H9 (cell line): Measurements from ENCODE around the gene SMIM22. TPM values are rescaled to one million over a fixed set of nuclear protein-coding genes. Genes with fewer than 3 reads are reported as not detected.

ENCODE experiments used
- DNase-seq: peaks from one replicate; pipeline ENCODE4 v3.0.0-alpha.2; 2017
- H2AFZ ChIP-seq: one replicate; pipeline ENCODE4 v1.6.1; 2013; ENCODE audit warnings: mild to moderate bottlenecking, low read length, control low read depth, moderate library complexity
- H2AK5ac ChIP-seq: 2 replicates; pipeline ENCODE4 v1.6.1; 2013; ENCODE audit warnings: low read length, control low read depth, mixed read lengths; ENCODE audit not compliant: insufficient read length
- H2BK120ac ChIP-seq: one replicate; pipeline ENCODE4 v1.6.1; 2013; ENCODE audit warnings: low read depth, mild to moderate bottlenecking, low read length, control low read depth, inconsistent platforms; ENCODE audit not compliant: poor library complexity, severe bottlenecking
- H2BK12ac ChIP-seq: 2 replicates; pipeline ENCODE4 v1.6.1; 2013; ENCODE audit warnings: low read length, control low read depth, mixed read lengths, low read depth; ENCODE audit not compliant: insufficient read length
- H2BK15ac ChIP-seq: 2 replicates; pipeline ENCODE4 v1.6.1; 2013; ENCODE audit warnings: low read depth, low read length, control low read depth
- H2BK20ac ChIP-seq: one replicate; pipeline ENCODE4 v1.6.1; 2013; ENCODE audit warnings: low read depth, mild to moderate bottlenecking, low read length, control low read depth, inconsistent platforms; ENCODE audit not compliant: poor library complexity, severe bottlenecking
- H2BK5ac ChIP-seq: 2 replicates; pipeline ENCODE4 v1.6.1; 2013; ENCODE audit warnings: low read length, control low read depth, mixed read lengths; ENCODE audit not compliant: insufficient read length
- H3K14ac ChIP-seq: 2 replicates; pipeline ENCODE4 v1.6.1; 2013; ENCODE audit warnings: low read length, control low read depth; ENCODE audit not compliant: insufficient read depth
- H3K18ac ChIP-seq: 2 replicates; pipeline ENCODE4 v1.6.1; 2013; ENCODE audit warnings: low read depth, mild to moderate bottlenecking, mixed read lengths, low read length, control low read depth; ENCODE audit not compliant: insufficient read length
- H3K23ac ChIP-seq: 2 replicates; pipeline ENCODE4 v1.6.1; 2013; ENCODE audit warnings: low read length, control low read depth, mixed read lengths, low read depth; ENCODE audit not compliant: insufficient read length
- H3K23me2 ChIP-seq: 2 replicates; pipeline ENCODE4 v1.6.1; 2013; ENCODE audit warnings: low read depth, mild to moderate bottlenecking, mixed read lengths, low read length, control low read depth; ENCODE audit not compliant: insufficient read length, poor library complexity, severe bottlenecking
- H3K27ac ChIP-seq: 2 replicates; pipeline ENCODE4 v1.5.1; 2013; ENCODE audit warnings: low read length, control low read depth, mixed read lengths, low read depth; ENCODE audit not compliant: insufficient read length
- H3K27me3 ChIP-seq: 2 replicates; pipeline ENCODE4 v1.6.1; 2013; ENCODE audit warnings: low read length, control low read depth, inconsistent platforms; ENCODE audit not compliant: insufficient read depth
- H3K4ac ChIP-seq: 2 replicates; pipeline ENCODE4 v1.6.1; 2013; ENCODE audit warnings: low read depth, mild to moderate bottlenecking, control low read depth, inconsistent platforms, low read length, moderate library complexity
- H3K4me1 ChIP-seq: 2 replicates; pipeline ENCODE4 v1.6.1; 2013; ENCODE audit warnings: low read length, control low read depth, inconsistent platforms; ENCODE audit not compliant: insufficient read depth
- H3K4me2 ChIP-seq: 2 replicates; pipeline ENCODE4 v1.6.1; 2013; ENCODE audit warnings: low read length, control low read depth, mixed read lengths; ENCODE audit not compliant: insufficient read length, insufficient read depth
- H3K56ac ChIP-seq: 2 replicates; pipeline ENCODE4 v1.6.1; 2013; ENCODE audit warnings: low read depth, mild to moderate bottlenecking, mixed read lengths, low read length, control low read depth; ENCODE audit not compliant: insufficient read length
- H3K79me1 ChIP-seq: 2 replicates; pipeline ENCODE4 v1.6.1; 2013; ENCODE audit warnings: low read depth, mild to moderate bottlenecking, moderate library complexity, low read length, control low read depth, inconsistent platforms; ENCODE audit not compliant: insufficient read depth, poor library complexity, severe bottlenecking
- H3K79me2 ChIP-seq: 2 replicates; pipeline ENCODE4 v1.6.1; 2013; ENCODE audit warnings: low read length, control low read depth, inconsistent platforms; ENCODE audit not compliant: insufficient read depth
- H3K9ac ChIP-seq: 2 replicates; pipeline ENCODE4 v1.6.1; 2013; ENCODE audit warnings: low read length, control low read depth, mixed read lengths; ENCODE audit not compliant: insufficient read length; ENCODE audit errors: extremely low read depth
- H3K9me3 ChIP-seq: one replicate; pipeline ENCODE4 v1.6.1; 2013; ENCODE audit warnings: low read depth, low read length, inconsistent platforms; ENCODE audit not compliant: control insufficient read depth
- H3T11ph ChIP-seq: one replicate; pipeline ENCODE4 v1.6.1; 2013; ENCODE audit warnings: mild to moderate bottlenecking, low read length, control low read depth, inconsistent platforms
- H4K20me1 ChIP-seq: one replicate; pipeline ENCODE4 v1.6.1; 2013; ENCODE audit not compliant: control insufficient read depth, insufficient read length, insufficient read depth
- H4K5ac ChIP-seq: 2 replicates; pipeline ENCODE4 v1.6.1; 2013; ENCODE audit warnings: low read depth, mild to moderate bottlenecking, mixed read lengths, low read length, control low read depth; ENCODE audit not compliant: insufficient read length
- H4K8ac ChIP-seq: replicated peaks from 2 replicates; pipeline ENCODE4 v1.6.1; 2013; ENCODE audit warnings: low read length, control low read depth, mixed read lengths, low read depth; ENCODE audit not compliant: insufficient read length
- H4K91ac ChIP-seq: 2 replicates; pipeline ENCODE4 v1.6.1; 2013; ENCODE audit warnings: low read depth, mild to moderate bottlenecking, moderate library complexity, mixed read lengths, low read length, control low read depth; ENCODE audit not compliant: insufficient read length
- H3K27ac Mint-ChIP-seq, 3 experiments: 2 replicates in 2 of 3; 3 replicates in 1 of 3; pipeline ENCODE4 v1.8.0; 2020 to 2021; ENCODE audit warnings: mixed read lengths in 3 of 3, mild to moderate bottlenecking in 1 of 3, moderate library complexity in 1 of 3
- H3K27me3 Mint-ChIP-seq: 2 replicates; pipeline ENCODE4 v1.8.0; 2021; ENCODE audit warnings: low read depth, mild to moderate bottlenecking, moderate library complexity, mixed read lengths
- H3K36me3 Mint-ChIP-seq, 3 experiments: 2 replicates in 2 of 3; 3 replicates in 1 of 3; pipeline ENCODE4 v1.8.0; 2020 to 2021; ENCODE audit warnings: low read depth in 3 of 3, mixed read lengths in 3 of 3; ENCODE audit not compliant: insufficient read depth in 1 of 3
- H3K4me1 Mint-ChIP-seq, 2 experiments: 2 replicates each; pipeline ENCODE4 v1.8.0; 2020; ENCODE audit warnings: mixed read lengths in 2 of 2
- H3K4me3 Mint-ChIP-seq, 2 experiments: 2 replicates in 1 of 2; 3 replicates in 1 of 2; pipeline ENCODE4 v1.8.0; 2020 to 2021; ENCODE audit warnings: mild to moderate bottlenecking in 2 of 2, mixed read lengths in 2 of 2, moderate library complexity in 1 of 2
- H3K9me3 Mint-ChIP-seq, 2 experiments: 2 replicates in 1 of 2; 3 replicates in 1 of 2; pipeline ENCODE4 v1.8.0; 2020; ENCODE audit warnings: mild to moderate bottlenecking in 2 of 2, mixed read lengths in 2 of 2, moderate library complexity in 1 of 2
- WGBS: extraction: QIAGEN DNeasy Blood & Tissue Kit; methylation state at CpG from one replicate; pipeline ENCODE4 v1.1.7; 2013; ENCODE audit warnings: missing lambda C conversion rate, low lambda C conversion rate, mixed read lengths; ENCODE audit not compliant: insufficient read length; ENCODE audit errors: extremely low coverage; 5-methylcytosine and 5-hydroxymethylcytosine counted together
- total RNA-seq: library from RNA; stranded (reverse); gene quantifications from 2 replicates; pipeline ENCODE4 v1.2.1, GENCODE V29; 2021
- TF ChIP-seq, protein P1 (sequence below): fragments of 200-600 bp; sonication (generic); conservative IDR thresholded peaks from 3 replicates; pipeline ENCODE4 v1.8.0; 2021; ENCODE audit warnings: antibody characterized with exemption, mild to moderate bottlenecking

SMIM22 gene
- total RNA-seq, 1 experiment from 2014 or later, result not detected

DNA sequence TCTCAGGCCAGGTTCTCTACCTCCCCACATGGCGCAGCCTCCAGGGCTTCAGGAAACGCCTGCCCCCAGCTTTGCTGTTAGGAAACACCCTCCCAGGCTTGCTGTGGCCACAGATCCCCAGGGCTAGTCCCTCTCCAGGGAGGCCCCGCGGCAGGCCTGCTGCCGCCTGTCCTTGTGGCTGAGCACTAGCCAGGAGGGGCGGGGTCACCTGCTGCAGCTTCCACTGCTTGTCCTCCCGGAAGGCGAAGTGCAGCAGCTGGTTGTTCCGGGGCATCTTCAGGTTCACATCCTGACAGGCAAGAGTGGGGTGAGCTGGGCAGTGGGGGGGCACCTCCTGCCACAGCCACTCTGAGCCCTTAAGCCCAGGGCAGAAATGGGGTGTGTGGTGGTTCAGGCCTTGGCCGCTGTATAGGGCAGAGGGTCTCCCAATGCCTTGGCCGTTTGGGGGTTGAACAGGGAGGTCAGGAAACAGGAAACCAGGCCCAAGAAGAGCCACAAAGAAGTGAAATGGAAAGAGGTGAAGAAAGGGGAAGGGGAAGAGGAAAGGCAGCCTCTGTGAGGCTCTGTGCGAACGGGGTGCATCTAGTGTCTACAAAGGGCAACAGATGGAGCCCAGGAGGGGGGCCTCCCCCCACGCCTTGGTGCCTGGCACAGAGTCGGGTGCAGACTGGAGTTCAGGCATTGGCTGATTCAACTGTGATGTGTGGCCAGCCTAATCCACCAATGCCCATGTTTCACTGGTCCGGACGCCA is 5.3 kb downstream of the SMIM22 start:
- Histone ChIP-seq H3K4ac (no peak overlapping the region), H3K18ac (no peak overlapping the region), H3K9ac (no peak overlapping the region), H2BK5ac (no peak overlapping the region), H3K4me2 (no peak overlapping the region), H4K8ac (no peak overlapping the region), H3K56ac (no peak overlapping the region), H4K91ac (no peak overlapping the region), H3K9me3 (no peaks in the 10 kb centered on the region), H3K4me1 (no peaks in the 10 kb centered on the region), H3T11ph (no peak overlapping the region), H3K23me2 (peaks cover 7% of the 10 kb centered on the region), H3K27me3 (no peaks in the 10 kb centered on the region), H4K5ac (no peak overlapping the region), H2AFZ (no peak overlapping the region), H2BK15ac (no peak overlapping the region), H3K27ac (no peak overlapping the region), H2AK5ac (no peak overlapping the region), H2BK20ac (no peak overlapping the region), H2BK120ac (no peak overlapping the region), H3K23ac (no peak overlapping the region), H3K79me2 (no peaks in the 10 kb centered on the region), H3K14ac (no peak overlapping the region), H3K79me1 (no peaks in the 10 kb centered on the region), H2BK12ac (no peak overlapping the region), H4K20me1 (no peaks in the 10 kb centered on the region)
- Mint-ChIP-seq H3K4me1 (peaks cover 17 to 31% of the 10 kb centered on the region in 2 experiments), H3K27ac (peak overlapping the region in 1 of 3 experiments; percentile 6; a peak in 1 of 7 replicates), H3K27me3 (no peaks in the 10 kb centered on the region; the same call in 1 of the 2 replicates), H3K36me3 (peaks cover 8 to 34% (median 28%) of the 10 kb centered on the region in 3 experiments), H3K9me3 (no peaks in the 10 kb centered on the region), H3K4me3 (peak overlapping the region; percentile 76 to 85)
- TF ChIP-seq, protein P1, sequence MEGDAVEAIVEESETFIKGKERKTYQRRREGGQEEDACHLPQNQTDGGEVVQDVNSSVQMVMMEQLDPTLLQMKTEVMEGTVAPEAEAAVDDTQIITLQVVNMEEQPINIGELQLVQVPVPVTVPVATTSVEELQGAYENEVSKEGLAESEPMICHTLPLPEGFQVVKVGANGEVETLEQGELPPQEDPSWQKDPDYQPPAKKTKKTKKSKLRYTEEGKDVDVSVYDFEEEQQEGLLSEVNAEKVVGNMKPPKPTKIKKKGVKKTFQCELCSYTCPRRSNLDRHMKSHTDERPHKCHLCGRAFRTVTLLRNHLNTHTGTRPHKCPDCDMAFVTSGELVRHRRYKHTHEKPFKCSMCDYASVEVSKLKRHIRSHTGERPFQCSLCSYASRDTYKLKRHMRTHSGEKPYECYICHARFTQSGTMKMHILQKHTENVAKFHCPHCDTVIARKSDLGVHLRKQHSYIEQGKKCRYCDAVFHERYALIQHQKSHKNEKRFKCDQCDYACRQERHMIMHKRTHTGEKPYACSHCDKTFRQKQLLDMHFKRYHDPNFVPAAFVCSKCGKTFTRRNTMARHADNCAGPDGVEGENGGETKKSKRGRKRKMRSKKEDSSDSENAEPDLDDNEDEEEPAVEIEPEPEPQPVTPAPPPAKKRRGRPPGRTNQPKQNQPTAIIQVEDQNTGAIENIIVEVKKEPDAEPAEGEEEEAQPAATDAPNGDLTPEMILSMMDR, result no peak
- no CpG with 5 or more reads among the region's 17 CpGs for WGBS
- no peak for DNase-seq
